GM20000 (cell line): ENCODE results near the gene GPR101.

Source experiments
- DNase-seq: peaks from one replicate; pipeline ENCODE4 v3.0.0; 2012; ENCODE audit warnings: low spot score
- CTCF ChIP-seq: IDR thresholded peaks from 2 replicates; pipeline ENCODE4 v1.5.1; 2012; ENCODE audit warnings: mild to moderate bottlenecking, control low read depth; ENCODE audit errors: extremely low read depth, missing control alignments

GPR101 gene

GRCh38 chrX:137058339-137059127, 24.7 kb upstream of the GPR101 start:
- TF ChIP-seq CTCF, result no peak

GRCh38 chrX:137052643-137053235, 18.9 kb upstream of the GPR101 start:
- no peak for TF ChIP-seq CTCF
- no peak for DNase-seq

More at GRCh38 chrX:137058339-137059127, 24.7 kb upstream of the GPR101 start:
- no peak for DNase-seq

GRCh38 chrX:137051978-137052642, 18.3 kb upstream of the GPR101 start:
- TF ChIP-seq CTCF, result peak; percentile 77
- peak; percentile 63 for DNase-seq

- no peak for DNase-seq
- no peak for TF ChIP-seq CTCF
These were observed 11.1 kb upstream of the GPR101 start for GRCh38 chrX:137044893-137045292.

- DNase-seq, result no peak
- TF ChIP-seq CTCF, result no peak
These were observed 9.9 kb upstream of the GPR101 start for GRCh38 chrX:137043736-137044135.

GRCh38 chrX:137041329-137041728, 7.5 kb upstream of the GPR101 start:
- no peak for DNase-seq
- TF ChIP-seq CTCF, result no peak
